ENCODE data around the gene ADAMTS16.

ADAMTS16 gene

GRCh38 chr5:5145651-5146529 is 5.8 kb downstream of the ADAMTS16 start:
- no peak for DNase-seq

DNA sequence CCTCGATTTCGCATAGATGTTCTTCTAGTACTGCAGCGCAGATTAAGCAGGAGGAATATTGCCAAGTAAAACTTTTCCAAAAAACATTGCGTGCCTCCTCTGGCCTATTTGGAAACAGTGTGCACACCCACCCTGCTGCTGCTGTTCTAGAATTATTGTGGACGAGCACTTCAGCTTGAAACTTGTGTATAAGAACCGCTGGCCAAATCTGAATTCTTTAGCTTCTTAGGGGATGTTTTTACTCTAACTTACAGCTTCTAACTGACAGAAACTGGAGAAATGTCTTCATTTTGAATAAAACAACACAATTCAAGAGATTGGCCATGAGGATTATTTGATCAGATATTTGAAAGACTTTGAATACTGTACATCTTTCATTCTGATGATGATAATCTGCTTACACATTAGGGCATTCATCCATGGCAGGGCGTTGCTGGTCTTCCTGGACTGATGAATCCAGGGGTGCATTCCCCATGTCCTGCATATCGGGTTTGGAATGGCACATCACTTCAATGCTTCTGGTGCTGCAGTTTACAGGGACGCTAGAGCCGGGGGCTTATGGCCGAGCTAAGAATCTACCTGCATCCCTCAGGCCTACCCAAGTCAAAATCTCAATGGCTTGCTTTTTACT is 6.5 kb downstream of the ADAMTS16 start:
- DNase-seq: no peak

DNA sequence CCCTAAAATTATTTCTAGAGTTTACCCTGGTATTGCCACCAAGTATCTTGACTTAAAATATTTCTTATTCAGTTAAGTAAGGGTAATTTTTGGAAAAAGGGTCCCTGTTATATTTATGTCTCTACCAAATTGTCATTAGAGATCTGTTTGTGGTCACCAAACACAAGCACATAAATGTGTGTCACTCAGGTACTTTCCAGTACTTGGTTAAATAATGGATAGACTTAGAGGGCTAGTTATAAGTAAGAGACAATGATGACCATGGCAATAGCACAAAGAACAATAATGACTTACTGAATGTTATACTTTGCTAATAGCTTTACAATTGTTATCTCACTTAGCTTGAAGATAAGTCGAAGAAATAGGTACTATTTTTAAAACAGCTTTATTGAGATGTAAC is 9.0 kb downstream of the ADAMTS16 start:
- no peak for DNase-seq

GRCh38 chr5:5150667-5151066 is 10.5 kb downstream of the ADAMTS16 start:
- no peak for DNase-seq

- no peak for DNase-seq
Measured at GRCh38 chr5:5154733-5155132, 14.6 kb downstream of the ADAMTS16 start.

- no peak for DNase-seq
Measured at GRCh38 chr5:5155617-5156016, 15.5 kb downstream of the ADAMTS16 start.

GRCh38 chr5:5156471-5157082 is 16.4 kb downstream of the ADAMTS16 start:
- DNase-seq: no peak

- DNase-seq: no peak
Measured at GRCh38 chr5:5158472-5158895, 18.4 kb downstream of the ADAMTS16 start.

GRCh38 chr5:5159282-5160103 is 19.4 kb downstream of the ADAMTS16 start:
- DNase-seq: no peak

GRCh38 chr5:5164163-5164562 is 24.0 kb downstream of the ADAMTS16 start:
- DNase-seq: no peak

DNA sequence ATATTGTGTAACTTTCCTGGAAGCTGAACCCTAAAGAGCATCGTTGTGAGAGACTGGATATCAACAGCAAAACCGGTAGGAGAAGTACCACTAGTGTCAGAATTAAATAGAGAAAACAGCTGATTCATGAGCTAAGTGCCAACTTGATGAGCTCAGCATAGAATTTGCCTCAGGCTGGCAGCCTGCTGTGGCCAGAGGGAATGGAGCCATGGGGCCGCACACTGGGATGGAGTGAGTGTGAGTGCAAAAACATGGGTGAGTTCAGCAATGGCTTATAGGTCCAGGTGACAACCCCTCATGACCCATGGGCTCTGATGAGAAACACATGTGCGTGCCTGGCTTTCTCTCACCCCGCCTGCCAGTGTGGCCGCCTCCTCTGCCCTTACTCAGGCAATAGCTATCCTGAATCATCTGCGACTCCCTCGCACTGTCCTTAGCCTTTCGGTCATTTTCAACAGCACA is 25.4 kb downstream of the ADAMTS16 start:
- no peak for DNase-seq

- DNase-seq: no peak
Measured at GRCh38 chr5:5169466-5169865, 29.3 kb downstream of the ADAMTS16 start.

DNA sequence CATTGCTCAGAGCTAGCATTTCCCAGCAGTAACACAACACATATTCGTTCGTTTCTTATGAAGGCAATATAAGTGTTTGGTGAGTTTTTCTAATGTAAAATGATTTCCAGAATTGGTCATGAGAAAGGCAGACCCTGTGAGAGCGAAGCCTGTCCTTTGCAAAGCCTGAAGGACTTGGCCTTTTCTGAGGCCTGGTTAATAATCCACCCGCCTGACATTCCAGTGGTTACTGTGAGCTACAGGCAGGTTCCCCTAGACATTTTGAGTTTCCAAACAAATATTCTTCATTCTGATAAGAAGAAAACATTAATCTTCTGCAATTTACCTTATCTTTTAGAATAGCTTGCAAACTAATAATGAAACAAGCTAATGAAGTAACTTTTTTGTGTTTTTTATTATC is 38.0 kb downstream of the ADAMTS16 start:
- no peak for DNase-seq

- no peak for DNase-seq
Measured at GRCh38 chr5:5178580-5178979, 38.5 kb downstream of the ADAMTS16 start.

DNA sequence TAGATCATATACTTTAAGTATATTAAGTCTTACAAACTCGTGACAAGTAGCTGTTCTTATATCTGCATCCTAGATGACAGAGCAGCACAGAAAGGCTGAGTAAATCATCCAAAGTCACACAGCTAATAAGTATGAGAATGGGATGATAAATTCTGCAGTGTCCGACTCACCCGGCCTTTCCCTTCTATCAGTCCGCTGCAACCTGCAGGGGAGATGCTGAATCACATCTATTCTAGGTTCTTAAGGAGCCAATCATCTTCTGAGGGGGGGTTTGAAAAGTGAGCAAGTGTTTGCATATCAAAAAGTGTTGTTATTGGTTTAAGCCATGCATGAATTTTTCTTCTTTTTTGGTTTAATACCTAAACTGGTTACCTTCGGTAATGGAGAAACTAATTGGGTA is 38.9 kb downstream of the ADAMTS16 start:
- DNase-seq: no peak

GRCh38 chr5:5179597-5179996 is 39.5 kb downstream of the ADAMTS16 start:
- DNase-seq: no peak

DNA sequence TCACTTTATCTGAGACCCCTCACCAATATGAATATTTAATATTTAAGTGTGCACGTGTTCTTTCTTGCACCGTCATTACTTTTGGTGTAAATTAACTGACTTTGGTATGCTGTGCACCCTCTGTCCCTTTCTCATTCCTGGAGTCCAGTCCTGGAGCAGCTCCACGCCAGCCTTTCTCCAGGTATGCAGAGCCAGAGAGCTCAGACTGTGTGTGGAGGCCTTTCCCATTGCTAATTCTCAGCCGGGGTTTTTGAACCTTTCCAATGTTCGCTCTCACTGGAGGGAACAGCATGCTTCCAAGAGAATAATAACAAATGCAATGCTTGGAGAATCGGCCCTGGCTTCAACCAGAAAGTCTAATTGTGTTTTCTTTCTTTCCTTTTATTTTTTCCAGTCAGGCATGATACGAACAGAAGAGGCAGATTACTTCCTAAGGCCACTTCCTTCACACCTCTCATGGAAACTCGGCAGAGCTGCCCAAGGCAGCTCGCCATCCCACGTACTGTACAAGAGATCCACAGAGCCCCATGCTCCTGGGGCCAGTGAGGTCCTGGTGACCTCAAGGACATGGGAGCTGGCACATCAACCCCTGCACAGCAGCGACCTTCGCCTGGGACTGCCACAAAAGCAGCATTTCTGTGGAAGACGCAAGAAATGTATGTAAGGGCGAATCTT is 41.7 kb downstream of the ADAMTS16 start:
- no peak for DNase-seq

- DNase-seq: no peak
Measured at GRCh38 chr5:5182508-5183188, 42.5 kb downstream of the ADAMTS16 start.

- DNase-seq: no peak
Measured at GRCh38 chr5:5183189-5183699, 43.1 kb downstream of the ADAMTS16 start.

DNA sequence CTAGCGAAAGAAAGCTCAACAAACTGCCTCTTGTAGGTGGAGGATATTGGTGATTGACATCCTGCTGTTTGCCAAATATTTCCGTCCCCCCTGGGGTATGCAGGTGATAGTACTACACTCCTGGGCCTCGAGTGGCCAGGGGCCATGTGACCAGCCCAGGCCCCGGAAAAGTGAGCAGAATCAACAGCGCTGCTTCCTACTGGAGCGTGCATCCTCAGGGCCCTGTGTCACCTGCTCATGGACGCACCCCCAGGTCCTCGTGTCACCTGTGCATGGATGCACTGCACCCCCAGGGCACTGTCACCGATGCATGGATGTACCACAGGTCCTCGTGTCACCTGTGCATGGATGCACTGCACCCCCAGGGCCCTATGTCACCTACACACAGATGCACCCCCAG is 43.8 kb downstream of the ADAMTS16 start:
- DNase-seq: no peak

GRCh38 chr5:5188376-5189050 is 48.4 kb downstream of the ADAMTS16 start:
- no peak for DNase-seq

Measured in CD4-positive, alpha-beta T cell treated with Interleukin-17A for 1 hour (primary cell).